ENCODE data around the gene SHANK1.

- TF ChIP-seq CTCF (IDR thresholded peaks at IDR 0.05) (no peak), POLR2A (IDR thresholded peaks at IDR 0.05) (no peak)
These were observed 51.8 kb downstream of the SHANK1 start for GRCh38 chr19:50667759-50668231.
